Suprapubic skin (tissue), 3 donors: ENCODE measurements around the gene RAB31.

Source experiments
- POLR2A ChIP-seq, 2 donors: fragments of 450-650 bp; IDR thresholded peaks; one replicate each; pipeline ENCODE4 v1.6.1; 2017; ENCODE audit warnings: antibody characterized with exemption in 2 of 2, mild to moderate bottlenecking in 2 of 2, moderate library complexity in 2 of 2
- TF ChIP-seq, protein P1 (sequence below), 2 donors: fragments of 200-600 bp in 1 of 2; fragments of 450-650 bp in 1 of 2; sonication (generic) in 1 of 2; IDR thresholded peaks; one replicate each; pipeline ENCODE4 v1.5.1; 2016 to 2019; ENCODE audit warnings: antibody characterized with exemption in 2 of 2, mild to moderate bottlenecking in 1 of 2, moderate library complexity in 1 of 2

DNA sequence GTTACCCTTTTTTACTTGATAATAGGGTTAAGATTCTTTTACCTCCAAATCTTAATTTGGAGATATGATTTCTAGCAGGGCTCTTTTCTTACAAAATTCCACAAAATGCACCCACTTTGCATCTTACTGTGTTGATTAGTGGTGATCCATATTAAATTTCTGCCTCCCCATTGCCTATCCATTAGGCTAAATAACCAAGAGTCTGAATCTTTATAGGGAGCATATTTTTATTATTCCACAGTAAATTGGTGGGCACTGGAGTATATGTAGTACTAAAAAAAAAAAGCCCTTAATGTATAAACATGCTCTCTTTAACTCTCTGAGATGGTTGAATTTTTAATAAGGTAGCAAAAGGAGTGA, 169.5 kb downstream of the RAB31 start:
- TF ChIP-seq POLR2A (IDR thresholded peaks at IDR 0.05): no peak
- TF ChIP-seq, protein P1, sequence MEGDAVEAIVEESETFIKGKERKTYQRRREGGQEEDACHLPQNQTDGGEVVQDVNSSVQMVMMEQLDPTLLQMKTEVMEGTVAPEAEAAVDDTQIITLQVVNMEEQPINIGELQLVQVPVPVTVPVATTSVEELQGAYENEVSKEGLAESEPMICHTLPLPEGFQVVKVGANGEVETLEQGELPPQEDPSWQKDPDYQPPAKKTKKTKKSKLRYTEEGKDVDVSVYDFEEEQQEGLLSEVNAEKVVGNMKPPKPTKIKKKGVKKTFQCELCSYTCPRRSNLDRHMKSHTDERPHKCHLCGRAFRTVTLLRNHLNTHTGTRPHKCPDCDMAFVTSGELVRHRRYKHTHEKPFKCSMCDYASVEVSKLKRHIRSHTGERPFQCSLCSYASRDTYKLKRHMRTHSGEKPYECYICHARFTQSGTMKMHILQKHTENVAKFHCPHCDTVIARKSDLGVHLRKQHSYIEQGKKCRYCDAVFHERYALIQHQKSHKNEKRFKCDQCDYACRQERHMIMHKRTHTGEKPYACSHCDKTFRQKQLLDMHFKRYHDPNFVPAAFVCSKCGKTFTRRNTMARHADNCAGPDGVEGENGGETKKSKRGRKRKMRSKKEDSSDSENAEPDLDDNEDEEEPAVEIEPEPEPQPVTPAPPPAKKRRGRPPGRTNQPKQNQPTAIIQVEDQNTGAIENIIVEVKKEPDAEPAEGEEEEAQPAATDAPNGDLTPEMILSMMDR (IDR thresholded peaks at IDR 0.05): no peak
